ENCODE data around the gene MPV17L2.

The MPV17L2 gene

DNA sequence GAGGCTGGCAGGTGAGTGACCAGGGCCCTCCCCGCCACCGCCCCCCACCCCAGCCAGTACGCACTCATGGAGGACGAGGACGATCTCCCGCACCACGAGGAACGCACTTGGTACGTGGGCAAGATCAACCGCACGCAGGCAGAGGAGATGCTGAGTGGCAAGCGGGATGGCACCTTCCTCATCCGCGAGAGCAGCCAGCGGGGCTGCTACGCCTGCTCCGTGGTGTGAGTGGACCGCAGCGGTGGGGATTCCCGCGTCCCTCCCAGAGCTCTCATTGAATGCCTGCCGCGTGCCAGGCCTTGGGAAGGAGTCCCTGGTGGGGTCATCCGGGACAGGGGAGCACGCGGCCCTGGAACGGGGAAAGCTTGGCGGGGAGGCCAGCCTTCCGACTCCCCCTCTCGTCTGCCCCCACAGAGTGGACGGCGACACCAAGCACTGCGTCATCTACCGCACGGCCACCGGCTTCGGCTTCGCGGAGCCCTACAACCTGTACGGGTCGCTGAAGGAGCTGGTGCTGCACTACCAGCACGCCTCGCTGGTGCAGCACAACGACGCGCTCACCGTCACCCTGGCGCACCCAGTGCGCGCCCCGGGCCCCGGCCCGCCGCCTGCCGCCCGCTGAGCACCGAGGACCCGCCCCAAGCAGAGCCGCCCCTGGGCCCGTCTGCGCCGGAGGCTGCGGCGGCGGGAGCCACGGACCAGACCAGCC is 24.2 kb upstream of the MPV17L2 start:
- Histone ChIP-seq H3K4me2 (ENCODE audit: low read length) (no peak overlapping the region), H3K27me3 (ENCODE audit: control insufficient read depth, insufficient read depth, low read length) (no peaks in the 10 kb centered on the region), H3K9me3 (ENCODE audit: control insufficient read depth, low read length) (no peaks in the 10 kb centered on the region), H3K36me3 (ENCODE audit: control insufficient read depth, insufficient read depth, low read length) (no peaks in the 10 kb centered on the region), H3K79me2 (no peaks in the 10 kb centered on the region), H3K9ac (no peak overlapping the region), H3K27ac (no peak overlapping the region), H2AFZ (no peak overlapping the region), H3K4me3 (ENCODE audit: low read depth, low read length) (no peak overlapping the region), H3K4me1 (peaks cover 5% of the 10 kb centered on the region)
- TF ChIP-seq, protein P1, sequence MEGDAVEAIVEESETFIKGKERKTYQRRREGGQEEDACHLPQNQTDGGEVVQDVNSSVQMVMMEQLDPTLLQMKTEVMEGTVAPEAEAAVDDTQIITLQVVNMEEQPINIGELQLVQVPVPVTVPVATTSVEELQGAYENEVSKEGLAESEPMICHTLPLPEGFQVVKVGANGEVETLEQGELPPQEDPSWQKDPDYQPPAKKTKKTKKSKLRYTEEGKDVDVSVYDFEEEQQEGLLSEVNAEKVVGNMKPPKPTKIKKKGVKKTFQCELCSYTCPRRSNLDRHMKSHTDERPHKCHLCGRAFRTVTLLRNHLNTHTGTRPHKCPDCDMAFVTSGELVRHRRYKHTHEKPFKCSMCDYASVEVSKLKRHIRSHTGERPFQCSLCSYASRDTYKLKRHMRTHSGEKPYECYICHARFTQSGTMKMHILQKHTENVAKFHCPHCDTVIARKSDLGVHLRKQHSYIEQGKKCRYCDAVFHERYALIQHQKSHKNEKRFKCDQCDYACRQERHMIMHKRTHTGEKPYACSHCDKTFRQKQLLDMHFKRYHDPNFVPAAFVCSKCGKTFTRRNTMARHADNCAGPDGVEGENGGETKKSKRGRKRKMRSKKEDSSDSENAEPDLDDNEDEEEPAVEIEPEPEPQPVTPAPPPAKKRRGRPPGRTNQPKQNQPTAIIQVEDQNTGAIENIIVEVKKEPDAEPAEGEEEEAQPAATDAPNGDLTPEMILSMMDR (IDR thresholded peaks at IDR 0.05) = no peak

DNA sequence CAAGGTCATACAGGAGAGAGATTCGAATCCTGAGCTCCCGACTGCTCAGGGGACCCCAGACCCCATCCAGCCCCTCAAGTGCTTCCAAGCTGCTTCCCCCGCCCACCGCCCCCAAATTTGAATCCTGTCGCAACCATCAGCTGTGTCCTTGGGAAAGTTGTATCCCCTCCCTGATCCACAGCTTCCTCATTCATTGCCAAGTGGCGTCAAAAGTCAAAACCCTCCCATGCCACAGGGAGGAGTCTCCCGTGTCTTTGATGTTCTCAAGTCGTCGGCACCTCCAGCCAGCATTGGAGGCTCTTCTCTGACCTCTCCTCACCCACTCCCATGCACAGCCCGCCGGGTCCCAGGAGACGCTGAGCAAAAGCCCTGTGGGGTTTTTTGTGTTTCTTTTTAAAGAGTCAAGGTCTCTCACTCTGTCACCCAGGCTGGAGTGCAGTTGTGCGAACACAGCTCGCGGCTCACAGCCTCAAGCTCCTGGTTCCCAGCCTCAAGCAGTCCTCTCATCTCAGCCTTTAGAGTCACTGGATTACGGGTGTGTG is 22.2 kb upstream of the MPV17L2 start:
- no peak overlapping the region for H3K4me3 ChIP-seq (ENCODE audit: low read depth, low read length)
- no peak overlapping the region for H2AFZ ChIP-seq
- no peaks in the 10 kb centered on the region for H3K9me3 ChIP-seq (ENCODE audit: control insufficient read depth, low read length)
- TF ChIP-seq, protein P1 (IDR thresholded peaks at IDR 0.05) = no peak
- no peak overlapping the region for H3K4me2 ChIP-seq (ENCODE audit: low read length)
- H3K9ac ChIP-seq = no peak overlapping the region
- no peaks in the 10 kb centered on the region for H3K36me3 ChIP-seq (ENCODE audit: control insufficient read depth, insufficient read depth, low read length)
- H3K27me3 ChIP-seq (ENCODE audit: control insufficient read depth, insufficient read depth, low read length) = no peaks in the 10 kb centered on the region
- H3K27ac ChIP-seq = no peak overlapping the region
- peaks cover 8% of the 10 kb centered on the region for H3K4me1 ChIP-seq
- no peaks in the 10 kb centered on the region for H3K79me2 ChIP-seq

DNA sequence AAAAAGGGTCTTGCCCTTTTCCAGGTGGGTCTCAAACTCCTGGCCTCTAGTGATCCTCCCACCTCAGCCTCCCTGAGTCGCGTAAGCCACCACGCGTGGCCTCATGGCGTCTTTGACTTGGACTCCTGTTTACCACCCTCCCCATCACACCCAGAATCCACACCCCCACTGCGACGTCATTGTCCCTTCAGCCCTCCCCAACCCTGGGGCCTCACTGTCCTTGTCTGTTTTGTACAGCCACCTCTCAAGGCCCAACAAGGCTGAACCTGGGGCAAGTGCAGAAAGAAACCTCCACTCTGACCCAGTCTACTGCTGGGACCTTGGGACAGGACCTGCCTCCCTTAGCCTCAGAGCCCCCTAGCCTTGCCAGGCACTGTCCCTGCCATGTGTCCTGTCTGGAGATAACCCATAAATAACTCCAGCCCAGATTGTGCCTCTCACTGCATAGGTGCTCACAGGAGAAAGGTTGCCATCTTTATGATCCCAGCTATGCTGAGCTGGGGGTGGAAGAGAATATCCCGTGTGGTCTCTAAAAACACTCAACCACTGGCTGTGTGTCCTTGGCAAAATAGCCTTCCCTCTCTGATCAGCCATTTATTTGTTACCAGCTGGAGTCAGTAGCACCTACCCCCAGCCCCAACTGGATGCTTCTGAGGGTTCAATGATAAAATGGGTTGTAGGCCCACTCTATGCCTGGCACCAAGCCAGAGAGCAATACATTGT is 21.3 kb upstream of the MPV17L2 start:
- Histone ChIP-seq H3K27me3 (ENCODE audit: control insufficient read depth, insufficient read depth, low read length) (no peaks in the 10 kb centered on the region), H3K36me3 (ENCODE audit: control insufficient read depth, insufficient read depth, low read length) (no peaks in the 10 kb centered on the region), H3K4me1 (peaks cover 8% of the 10 kb centered on the region), H2AFZ (no peak overlapping the region), H3K4me2 (ENCODE audit: low read length) (no peak overlapping the region), H3K79me2 (no peaks in the 10 kb centered on the region), H3K9me3 (ENCODE audit: control insufficient read depth, low read length) (no peaks in the 10 kb centered on the region), H3K27ac (no peak overlapping the region), H3K9ac (no peak overlapping the region), H3K4me3 (ENCODE audit: low read depth, low read length) (no peak overlapping the region)
- TF ChIP-seq, protein P1 (IDR thresholded peaks at IDR 0.05) = no peak

DNA sequence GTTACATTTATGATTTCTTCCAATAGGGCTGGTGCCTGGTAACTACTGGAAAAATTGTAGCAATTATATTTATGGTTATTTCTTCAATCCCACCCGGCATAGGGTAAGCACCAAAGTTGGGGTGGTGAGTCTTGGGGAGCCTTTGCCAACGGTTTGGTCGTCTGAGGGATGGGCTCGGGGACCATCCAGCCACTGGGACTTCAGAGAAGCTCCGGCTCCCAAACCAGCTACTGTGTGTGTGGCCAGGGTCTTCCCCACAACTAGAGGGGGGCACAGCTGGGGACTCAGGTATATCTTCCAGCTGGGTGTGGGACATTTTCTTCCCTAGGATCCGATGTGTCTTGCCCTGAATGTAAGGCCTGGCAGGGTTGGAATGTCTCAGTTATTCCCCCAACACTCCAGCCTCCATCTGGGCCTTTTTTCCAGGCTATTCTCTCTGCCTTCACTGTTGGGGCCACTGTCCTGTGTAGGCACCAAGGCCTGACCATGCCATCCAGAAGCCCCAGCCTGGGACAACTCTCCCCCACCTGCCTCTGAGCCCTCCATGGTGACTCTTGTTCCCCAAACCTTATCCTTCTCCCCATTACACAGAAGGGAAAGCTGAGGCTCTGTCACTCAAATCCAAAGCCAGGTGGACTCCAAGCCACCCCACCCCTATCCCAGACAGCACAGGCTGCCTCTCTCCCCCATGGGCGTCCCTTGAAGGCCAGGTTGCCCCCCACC is 20.5 kb upstream of the MPV17L2 start:
- H2AFZ ChIP-seq = no peak overlapping the region
- no peaks in the 10 kb centered on the region for H3K27me3 ChIP-seq (ENCODE audit: control insufficient read depth, insufficient read depth, low read length)
- no peak overlapping the region for H3K4me3 ChIP-seq (ENCODE audit: low read depth, low read length)
- H3K9ac ChIP-seq = no peak overlapping the region
- peak overlapping the region; percentile 69 for H3K27ac ChIP-seq
- H3K9me3 ChIP-seq (ENCODE audit: control insufficient read depth, low read length) = no peaks in the 10 kb centered on the region
- H3K4me1 ChIP-seq = peaks cover 8% of the 10 kb centered on the region
- H3K4me2 ChIP-seq (ENCODE audit: low read length) = no peak overlapping the region
- no peaks in the 10 kb centered on the region for H3K79me2 ChIP-seq
- TF ChIP-seq, protein P1 (IDR thresholded peaks at IDR 0.05) = no peak
- no peaks in the 10 kb centered on the region for H3K36me3 ChIP-seq (ENCODE audit: control insufficient read depth, insufficient read depth, low read length)

Measured in parathyroid adenoma (tissue), 2 donors.